Measurements from ENCODE around the gene SHISA4.

- no peak for TF ChIP-seq EP300 (IDR thresholded peaks at IDR 0.05)
- no peak for TF ChIP-seq CTCF (IDR thresholded peaks at IDR 0.05)
- no peak for TF ChIP-seq POLR2AphosphoS5 (IDR thresholded peaks at IDR 0.05)
Measured at GRCh38 chr1:201912832-201913231, 24.1 kb downstream of the SHISA4 start.

Measured in upper lobe of left lung (tissue), 4 donors.